ENCODE results near the gene ARHGEF1. TPM values are rescaled to one million over a fixed set of nuclear protein-coding genes. Genes with fewer than 3 reads are reported as not detected.

Gene ARHGEF1
- total RNA-seq, 1 donor from 2014 or later, result 28.3 TPM

DNA sequence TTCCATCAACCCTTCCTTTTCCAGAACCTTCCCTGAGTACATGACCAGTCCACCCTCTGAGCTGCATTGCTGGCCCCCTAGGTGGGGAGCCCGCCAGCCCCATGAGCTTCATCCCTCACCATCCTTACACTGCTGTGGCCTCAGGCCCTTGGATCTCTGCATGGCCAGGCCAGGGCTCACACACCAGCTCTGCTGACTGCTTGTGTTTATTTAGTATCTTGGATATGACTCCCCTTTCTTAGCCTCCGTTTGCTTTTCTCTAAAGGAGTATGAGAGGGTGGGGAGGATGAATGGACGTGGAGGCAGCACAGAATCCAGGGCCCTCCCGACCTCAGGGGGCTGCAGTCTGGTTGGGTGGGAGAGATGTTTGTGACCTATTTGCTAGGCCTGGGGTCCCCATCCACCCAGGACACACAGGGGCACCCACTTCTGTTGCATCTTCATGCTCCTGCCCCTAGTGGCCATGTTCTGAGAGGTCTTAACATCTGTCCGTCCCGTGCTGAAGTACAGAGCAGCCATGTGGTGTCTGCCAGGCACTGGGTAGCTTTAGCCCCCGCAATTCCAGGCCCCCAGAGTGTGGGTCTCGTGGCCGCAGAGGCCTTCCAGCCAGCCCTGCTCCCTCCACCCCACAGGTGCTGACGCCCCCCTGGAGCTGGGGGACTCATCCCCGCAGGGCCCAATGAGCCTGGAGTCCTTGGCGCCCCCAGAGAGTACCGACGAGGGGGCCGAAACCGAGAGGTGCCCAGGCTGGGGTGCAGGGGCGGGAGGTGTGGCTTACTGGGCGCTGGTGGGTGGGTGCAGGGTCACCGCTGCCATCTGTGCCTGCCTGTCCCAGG lies 13.0 kb downstream of the ARHGEF1 start:
- no peaks in the 10 kb centered on the region for H3K4me1 ChIP-seq
- intact Hi-C loops (cut with micrococcal nuclease), result no loop called here
- no peaks in the 10 kb centered on the region for H3K9me3 ChIP-seq (replicated peaks)
- no peak overlapping the region for H3K4me3 ChIP-seq
- H3K27me3 ChIP-seq (ENCODE audit: low read depth), result no peaks in the 10 kb centered on the region
- H3K36me3 ChIP-seq, result peaks cover 75% of the 10 kb centered on the region
- DNase-seq, result no peak
- TF ChIP-seq, protein P1, sequence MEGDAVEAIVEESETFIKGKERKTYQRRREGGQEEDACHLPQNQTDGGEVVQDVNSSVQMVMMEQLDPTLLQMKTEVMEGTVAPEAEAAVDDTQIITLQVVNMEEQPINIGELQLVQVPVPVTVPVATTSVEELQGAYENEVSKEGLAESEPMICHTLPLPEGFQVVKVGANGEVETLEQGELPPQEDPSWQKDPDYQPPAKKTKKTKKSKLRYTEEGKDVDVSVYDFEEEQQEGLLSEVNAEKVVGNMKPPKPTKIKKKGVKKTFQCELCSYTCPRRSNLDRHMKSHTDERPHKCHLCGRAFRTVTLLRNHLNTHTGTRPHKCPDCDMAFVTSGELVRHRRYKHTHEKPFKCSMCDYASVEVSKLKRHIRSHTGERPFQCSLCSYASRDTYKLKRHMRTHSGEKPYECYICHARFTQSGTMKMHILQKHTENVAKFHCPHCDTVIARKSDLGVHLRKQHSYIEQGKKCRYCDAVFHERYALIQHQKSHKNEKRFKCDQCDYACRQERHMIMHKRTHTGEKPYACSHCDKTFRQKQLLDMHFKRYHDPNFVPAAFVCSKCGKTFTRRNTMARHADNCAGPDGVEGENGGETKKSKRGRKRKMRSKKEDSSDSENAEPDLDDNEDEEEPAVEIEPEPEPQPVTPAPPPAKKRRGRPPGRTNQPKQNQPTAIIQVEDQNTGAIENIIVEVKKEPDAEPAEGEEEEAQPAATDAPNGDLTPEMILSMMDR (IDR thresholded peaks at IDR 0.05; ENCODE audit: borderline replicate concordance), result no peak
- no peak overlapping the region for H3K27ac ChIP-seq (replicated peaks)

DNA sequence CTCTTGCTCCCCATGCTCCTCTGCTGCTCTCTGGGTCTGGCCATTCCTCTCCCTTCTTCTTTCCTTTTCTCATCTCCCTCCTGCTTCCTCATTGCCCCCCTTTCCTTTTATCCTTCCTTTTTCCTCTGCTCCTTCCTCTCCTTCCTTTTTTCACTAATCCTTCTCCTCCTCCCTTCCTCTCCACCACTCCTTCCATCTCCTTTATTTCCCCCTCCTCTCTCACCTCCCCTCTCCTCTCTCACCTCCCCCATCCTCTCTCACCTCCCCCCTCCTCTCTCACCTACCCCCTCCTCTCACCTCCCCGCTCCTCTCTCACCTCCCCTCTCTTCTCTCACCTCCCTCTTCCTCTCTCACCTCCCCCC lies 13.6 kb downstream of the ARHGEF1 start:
- intact Hi-C loops (cut with micrococcal nuclease), result no loop called here
- no peak overlapping the region for H3K4me3 ChIP-seq
- no peaks in the 10 kb centered on the region for H3K4me1 ChIP-seq
- TF ChIP-seq, protein P1 (IDR thresholded peaks at IDR 0.05; ENCODE audit: borderline replicate concordance), result no peak
- H3K27me3 ChIP-seq (ENCODE audit: low read depth), result no peaks in the 10 kb centered on the region
- no peak overlapping the region for H3K27ac ChIP-seq (replicated peaks)
- peaks cover 80% of the 10 kb centered on the region for H3K36me3 ChIP-seq
- DNase-seq, result no peak
- no peaks in the 10 kb centered on the region for H3K9me3 ChIP-seq (replicated peaks)

DNA sequence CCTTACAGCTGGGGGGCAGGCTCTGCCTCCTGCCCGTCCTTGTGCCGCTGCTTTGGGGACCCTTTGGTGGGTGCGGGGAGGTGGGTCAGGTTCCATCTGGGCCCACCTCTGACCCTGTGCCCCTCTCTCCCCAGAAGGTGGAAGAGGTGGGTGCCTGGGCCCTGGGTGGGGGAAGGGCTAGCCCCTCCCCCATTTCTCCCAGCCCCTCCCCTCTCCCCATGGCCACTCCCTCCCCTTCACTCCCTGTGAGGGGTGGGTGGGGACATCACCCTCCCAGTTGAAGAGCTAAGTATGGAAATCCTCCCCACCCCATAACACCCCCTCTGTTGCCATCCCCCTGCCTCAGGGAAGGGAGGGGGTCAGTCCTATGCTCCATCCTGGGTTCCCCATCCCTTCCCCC lies 14.2 kb downstream of the ARHGEF1 start:
- peaks cover 80% of the 10 kb centered on the region for H3K36me3 ChIP-seq
- H3K9me3 ChIP-seq (replicated peaks), result no peaks in the 10 kb centered on the region
- no peak overlapping the region for H3K27ac ChIP-seq (replicated peaks)
- no peaks in the 10 kb centered on the region for H3K27me3 ChIP-seq (ENCODE audit: low read depth)
- H3K4me1 ChIP-seq, result no peaks in the 10 kb centered on the region
- TF ChIP-seq, protein P1 (IDR thresholded peaks at IDR 0.05; ENCODE audit: borderline replicate concordance), result no peak
- no peak overlapping the region for H3K4me3 ChIP-seq
- intact Hi-C loops (cut with micrococcal nuclease), result no loop called here
- DNase-seq, result no peak

DNA sequence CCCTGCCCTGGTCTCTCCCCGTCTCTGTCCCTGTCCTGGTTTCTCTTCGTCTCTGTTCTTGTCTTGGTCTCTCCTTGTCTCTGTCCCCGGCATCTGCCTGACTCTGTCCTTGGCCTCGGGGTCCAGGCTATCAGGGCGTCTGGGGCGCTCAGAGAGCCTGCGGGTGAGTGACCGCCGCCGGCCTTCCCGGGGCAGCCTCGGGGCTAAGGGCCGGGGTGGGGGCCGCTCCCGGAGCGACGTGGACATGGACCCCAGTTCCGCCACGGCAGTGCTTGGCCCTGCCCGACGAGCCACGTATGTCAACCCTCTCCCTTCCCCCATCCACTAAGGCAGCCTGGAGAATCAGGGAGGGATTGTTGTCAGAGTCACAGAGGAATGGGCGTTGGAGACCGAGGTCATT lies 14.8 kb downstream of the ARHGEF1 start:
- Histone ChIP-seq H3K4me3 (no peak overlapping the region), H3K27ac (replicated peaks) (no peak overlapping the region), H3K36me3 (peaks cover 80% of the 10 kb centered on the region), H3K27me3 (ENCODE audit: low read depth) (no peaks in the 10 kb centered on the region), H3K9me3 (replicated peaks) (no peaks in the 10 kb centered on the region), H3K4me1 (no peaks in the 10 kb centered on the region)
- intact Hi-C loops (cut with micrococcal nuclease), result no loop called here
- TF ChIP-seq, protein P1 (IDR thresholded peaks at IDR 0.05; ENCODE audit: borderline replicate concordance), result no peak
- no peak for DNase-seq

DNA sequence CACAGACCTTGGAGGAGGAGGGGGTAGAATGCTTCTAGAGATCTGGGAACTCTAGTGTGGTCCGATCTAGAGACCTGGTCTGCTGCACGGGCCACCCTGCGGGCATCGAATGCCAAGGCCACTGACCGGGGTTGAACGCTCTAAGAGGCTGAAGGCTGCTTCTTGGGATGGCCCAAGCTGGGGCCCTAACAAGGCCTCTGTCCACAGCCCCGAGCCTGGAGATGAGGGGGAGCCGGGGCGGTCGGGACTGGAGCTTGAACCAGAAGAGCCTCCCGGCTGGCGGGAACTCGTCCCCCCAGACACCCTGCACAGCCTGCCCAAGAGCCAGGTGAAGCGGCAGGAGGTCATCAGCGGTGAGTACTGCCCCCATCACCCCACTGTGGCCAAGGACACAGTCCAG lies 15.3 kb downstream of the ARHGEF1 start:
- H3K36me3 ChIP-seq, result peaks cover 84% of the 10 kb centered on the region
- H3K27ac ChIP-seq (replicated peaks), result no peak overlapping the region
- DNase-seq, result no peak
- no peaks in the 10 kb centered on the region for H3K27me3 ChIP-seq (ENCODE audit: low read depth)
- H3K4me1 ChIP-seq, result no peaks in the 10 kb centered on the region
- no peak overlapping the region for H3K4me3 ChIP-seq
- H3K9me3 ChIP-seq (replicated peaks), result no peaks in the 10 kb centered on the region
- intact Hi-C loops (cut with micrococcal nuclease), result no loop called here
- TF ChIP-seq, protein P1 (IDR thresholded peaks at IDR 0.05; ENCODE audit: borderline replicate concordance), result no peak
